Endothelial cell of umbilical vein (primary cell): ENCODE measurements around the gene DOCK4. TPM values are rescaled to one million over a fixed set of nuclear protein-coding genes. Genes with fewer than 3 reads are reported as not detected.
"Not testable (repeated sequence)": the region's sequence is repeated elsewhere in the genome, so short reads cannot be mapped to it uniquely, and the experiment has no call there.

Experiments used
- BruUV-seq: library from RNA; stranded (reverse); fragments of 400-500 nt; replicated peaks from 2 replicates; lab custom pipeline; 2021; lab: Mats Ljungman, UMichigan
- CTCF ChIA-PET: fragments of 300-600, 350-600 bp; sonication (Branson Sonifier 250); formaldehyde crosslinking; loops from one replicate; lab custom pipeline; 2021; ENCODE audit warnings: antibody characterized with exemption, inconsistent platforms; lab: Charles Lee
- POLR2A ChIA-PET: fragments of 300-600, 350-600 bp; sonication (Branson Sonifier 250); formaldehyde crosslinking; loops from one replicate; lab custom pipeline; 2021; ENCODE audit warnings: antibody characterized with exemption, inconsistent platforms; lab: Charles Lee
- DNase-seq: peaks from one replicate; pipeline ENCODE4 v3.0.0-alpha.2; 2011; ENCODE audit warnings: low read depth, low spot score
- FAIRE-seq: peaks from 2 replicates; lab custom pipeline; 2011; peaks lifted over from hg19 to GRCh38; lab: Jason Lieb, UNC
- H2AFZ ChIP-seq: 2 replicates; pipeline ENCODE4 v1.6.0; 2012; ENCODE audit warnings: low read depth, low read length, control low read depth, inconsistent platforms
- H3K27ac ChIP-seq: 2 replicates; pipeline ENCODE4 v1.5.1; 2011; ENCODE audit warnings: low read depth, mild to moderate bottlenecking, control low read depth, low read length, moderate library complexity; ENCODE audit not compliant: insufficient read depth
- H3K27me3 ChIP-seq, 2 experiments: 2 replicates each; pipeline versions ENCODE4 v1.6.0 to v1.6.1; 2011; ENCODE audit warnings: low read length in 2 of 2, mixed read lengths in 1 of 2; ENCODE audit not compliant: control insufficient read depth in 2 of 2, insufficient read depth in 2 of 2
- H3K36me3 ChIP-seq, 2 experiments: 2 replicates in 1 of 2; 3 replicates in 1 of 2; pipeline ENCODE4 v1.5.1; 2011; ENCODE audit warnings: low read length in 2 of 2, mild to moderate bottlenecking in 1 of 2, moderate library complexity in 1 of 2; ENCODE audit not compliant: control insufficient read depth in 2 of 2, insufficient read depth in 2 of 2; ENCODE audit errors: extremely low read depth in 1 of 2
- H3K4me1 ChIP-seq: 3 replicates; pipeline ENCODE4 v1.5.1; 2011; ENCODE audit warnings: mild to moderate bottlenecking, low read length; ENCODE audit not compliant: control insufficient read depth, insufficient read depth; ENCODE audit errors: extremely low read depth
- H3K4me2 ChIP-seq: 2 replicates; pipeline ENCODE4 v1.6.1; 2011; ENCODE audit warnings: low read length, control low read depth, mixed read lengths; ENCODE audit not compliant: insufficient read depth
- H3K4me3 ChIP-seq, 3 experiments: fragments of 200-600 bp in 1 of 3; sonication (generic), shearing (Covaris generic) in 1 of 3; replicated peaks in 1 of 3; 2 replicates each; pipeline ENCODE4 v1.5.1; 2011 to 2016; ENCODE audit warnings: control low read depth in 3 of 3, low read length in 3 of 3, mild to moderate bottlenecking in 2 of 3, inconsistent platforms in 1 of 3, low read depth in 1 of 3, moderate library complexity in 1 of 3; ENCODE audit not compliant: insufficient read depth in 1 of 3
- H3K79me2 ChIP-seq: 2 replicates; pipeline ENCODE4 v1.6.0; 2012; ENCODE audit warnings: low read length, inconsistent platforms; ENCODE audit not compliant: control insufficient read depth, insufficient read depth
- H3K9ac ChIP-seq: replicated peaks from 2 replicates; pipeline ENCODE3; 2011; ENCODE audit warnings: low read length, control low read depth; ENCODE audit not compliant: insufficient read depth; ENCODE audit errors: extremely low read depth
- H3K9me1 ChIP-seq: replicated peaks from 3 replicates; pipeline ENCODE4 v1.6.0; 2011; ENCODE audit warnings: mild to moderate bottlenecking, low read length; ENCODE audit not compliant: control insufficient read depth, insufficient read depth; ENCODE audit errors: extremely low read depth
- H3K9me3 ChIP-seq: replicated peaks from 2 replicates; pipeline ENCODE4 v1.5.1; 2012; ENCODE audit warnings: low read length, inconsistent platforms; ENCODE audit not compliant: control insufficient read depth, insufficient read depth
- H4K20me1 ChIP-seq: replicated peaks from 2 replicates; pipeline ENCODE3; 2011; ENCODE audit warnings: mild to moderate bottlenecking, low read length; ENCODE audit not compliant: control insufficient read depth, insufficient read depth; ENCODE audit errors: extremely low read depth
- CTCF ChIP-seq, 2 donors: IDR thresholded peaks; 1 replicate in 1 of 2; 2 replicates in 1 of 2; pipeline ENCODE4 v1.5.1; 2011; ENCODE audit warnings: low read length in 2 of 2, mild to moderate bottlenecking in 2 of 2, moderate library complexity in 2 of 2, control low read depth in 1 of 2, inconsistent platforms in 1 of 2, low read depth in 1 of 2; ENCODE audit not compliant: insufficient read depth in 1 of 2; ENCODE audit errors: extremely low read depth in 1 of 2
- EZH2 ChIP-seq: IDR thresholded peaks from 2 replicates; pipeline ENCODE4 v1.6.1; 2012; ENCODE audit warnings: borderline replicate concordance, low read depth, mild to moderate bottlenecking, moderate library complexity, low read length, inconsistent platforms; ENCODE audit not compliant: severe bottlenecking
- FOS ChIP-seq: IDR thresholded peaks from 2 replicates; pipeline ENCODE4 v1.6.1; 2011; ENCODE audit warnings: mild to moderate bottlenecking, low read length, moderate library complexity, borderline replicate concordance; ENCODE audit not compliant: insufficient read depth
- GATA2 ChIP-seq: IDR thresholded peaks from 2 replicates; pipeline ENCODE4 v1.7.0; 2011; ENCODE audit warnings: low read depth, mild to moderate bottlenecking, moderate library complexity, mixed read lengths, low read length; ENCODE audit not compliant: insufficient read length, insufficient read depth
- JUN ChIP-seq: IDR thresholded peaks from 2 replicates; pipeline ENCODE4 v1.6.1; 2011; ENCODE audit warnings: borderline replicate concordance, low read depth; ENCODE audit not compliant: insufficient read length, insufficient read depth
- MAX ChIP-seq: IDR thresholded peaks from 2 replicates; pipeline ENCODE4 v1.6.1; 2011; ENCODE audit not compliant: insufficient read depth, insufficient read length
- MYC ChIP-seq: IDR thresholded peaks from one replicate; pipeline ENCODE4 v1.6.1; 2011; ENCODE audit warnings: mild to moderate bottlenecking, low read depth, low read length
- POLR2A ChIP-seq: IDR thresholded peaks from 2 replicates; pipeline ENCODE4 v1.6.1; 2012; ENCODE audit warnings: low read depth, mild to moderate bottlenecking, control low read depth, low read length
- POLR2AphosphoS5 ChIP-seq: IDR thresholded peaks from 2 replicates; pipeline ENCODE4 v1.6.1; 2012; ENCODE audit warnings: low read depth, mild to moderate bottlenecking, control low read depth, low read length, moderate library complexity; ENCODE audit not compliant: insufficient read depth
- dilution Hi-C: fragments of 300-500 bp; cut with MboI; formaldehyde crosslinking; loops from one replicate; pipeline ENCODE4 v1.15.0; 2019; ENCODE audit warnings: low sequenced_read_pairs; ENCODE audit not compliant: extremely low pct_ligation_motif_present
- intact Hi-C: fragments of 100-400 bp; cut with micrococcal nuclease; formaldehyde crosslinking; loops from one replicate; pipeline ENCODE4 v1.10.0; 2022
- polyA plus RNA-seq, 4 experiments: library from polyadenylated mRNA; depleted of rRNA in 3 of 4; stranded (reverse) in 3 of 4; unstranded in 1 of 4; fragments of >200 nt; gene quantifications; 2 replicates each; pipeline versions ENCODE4 v1.2.1 to v1.2.3, GENCODE V29; 2011 to 2012; ENCODE audit warnings: missing spikeins in 1 of 4
- total RNA-seq: library from RNA; stranded (reverse); gene quantifications from 2 replicates; pipeline ENCODE4 v1.2.3, GENCODE V29; 2021

DOCK4 gene
- total and polyA plus RNA-seq, 2 donors (not counting 3 experiments of a cell fraction or from before 2014, with no cell fraction given): 47.4 to 164 TPM

- peaks cover 14 to 21% of the 10 kb centered on the region in 2 experiments for H3K36me3 ChIP-seq
- dilution Hi-C loops: no loop called here
- H3K27me3 ChIP-seq: no peaks in the 10 kb centered on the region
- H3K4me3 ChIP-seq: no peak overlapping the region
- BruUV-seq: no TSS peak
- FAIRE-seq: no peak
- no peak overlapping the region for H3K4me2 ChIP-seq
- ChIA-PET CTCF (interaction anchor here (1.1 kb wide), 1 partner anchor 55 kb away, joined by 3 read pairs; no protein-coding TSS in a partner anchor), POLR2A (no interaction called here)
- no peaks in the 10 kb centered on the region for H3K79me2 ChIP-seq
- H3K9ac ChIP-seq: no peak overlapping the region
- peaks cover 3% of the 10 kb centered on the region for H3K4me1 ChIP-seq
- no peak for TF ChIP-seq POLR2A
- TF ChIP-seq CTCF (IDR thresholded peaks at IDR 0.05; ENCODE audit: extremely low read depth in 1 of 2, insufficient read depth in 1 of 2, low read depth in 1 of 2, low read length in 2 of 2): no peak
- TF ChIP-seq JUN: no peak
- no peak for TF ChIP-seq MYC
- TF ChIP-seq FOS: no peak
- TF ChIP-seq GATA2: no peak
- TF ChIP-seq EZH2: no peak
- TF ChIP-seq MAX: no peak
- TF ChIP-seq POLR2AphosphoS5: no peak
- intact Hi-C loops: no loop called here
- H3K9me3 ChIP-seq: no peaks in the 10 kb centered on the region
- no peaks in the 10 kb centered on the region for H3K9me1 ChIP-seq
- H2AFZ ChIP-seq: no peak overlapping the region
- H3K27ac ChIP-seq: no peak overlapping the region
- H4K20me1 ChIP-seq: no peaks in the 10 kb centered on the region
- no peak for DNase-seq
These were observed 295.5 kb downstream of the DOCK4 start for GRCh38 chr7:111910656-111911055.

- H3K79me2 ChIP-seq, dilution Hi-C loops, H3K9me1 ChIP-seq, BruUV-seq, CTCF ChIA-PET, FAIRE-seq, H4K20me1 ChIP-seq, POLR2A ChIA-PET, H3K4me2 ChIP-seq, H3K4me3 ChIP-seq, intact Hi-C loops, H3K9me3 ChIP-seq, DNase-seq, H3K9ac ChIP-seq, H3K4me1 ChIP-seq, H3K27ac ChIP-seq, H3K27me3 ChIP-seq, H2AFZ ChIP-seq: not testable (repeated sequence)
- H3K36me3 ChIP-seq: peaks cover 15% of the 10 kb centered on the region in 2 experiments
These were observed 297.5 kb downstream of the DOCK4 start for GRCh38 chr7:111908673-111909072.
